Dedifferentiated amniotic fluid mesenchymal stem cell (primary cell): ENCODE data around the gene C1orf226.

Experiments
- DNase-seq: peaks from one replicate; pipeline ENCODE4 v3.0.0-alpha.2; 2016; ENCODE audit errors: extremely low spot score

The C1orf226 gene

GRCh38 chr1:162385280-162385623 lies 3.7 kb downstream of the C1orf226 start:
- no peak for DNase-seq

GRCh38 chr1:162385702-162386101 lies 4.2 kb downstream of the C1orf226 start:
- DNase-seq, result no peak

- no peak for DNase-seq
Measured at GRCh38 chr1:162386292-162387225, 5.0 kb downstream of the C1orf226 start.

- no peak for DNase-seq
Measured at GRCh38 chr1:162387226-162388082, 5.9 kb downstream of the C1orf226 start.

GRCh38 chr1:162388083-162388594 lies 6.6 kb downstream of the C1orf226 start:
- DNase-seq, result no peak

- DNase-seq, result no peak
Measured at GRCh38 chr1:162388615-162389014, 7.1 kb downstream of the C1orf226 start.

- no peak for DNase-seq
Measured at GRCh38 chr1:162389021-162389818, 7.7 kb downstream of the C1orf226 start.

- DNase-seq, result no peak
Measured at GRCh38 chr1:162389971-162390370, 8.4 kb downstream of the C1orf226 start.

GRCh38 chr1:162390396-162391185 lies 9.1 kb downstream of the C1orf226 start:
- DNase-seq, result no peak

- peak; percentile 63 for DNase-seq
Measured at GRCh38 chr1:162391790-162392563, 10.4 kb downstream of the C1orf226 start.

GRCh38 chr1:162396201-162396906 lies 14.8 kb downstream of the C1orf226 start:
- DNase-seq, result no peak

GRCh38 chr1:162397039-162397448 lies 15.5 kb downstream of the C1orf226 start:
- no peak for DNase-seq

- DNase-seq, result no peak
Measured at GRCh38 chr1:162397943-162398560, 16.5 kb downstream of the C1orf226 start.

- no peak for DNase-seq
Measured at GRCh38 chr1:162398999-162399580, 17.6 kb downstream of the C1orf226 start.

- no peak for DNase-seq
Measured at GRCh38 chr1:162400790-162401355, 19.3 kb downstream of the C1orf226 start.

- DNase-seq, result peak; percentile 34
Measured at GRCh38 chr1:162404550-162405160, 23.1 kb downstream of the C1orf226 start.

- DNase-seq, result no peak
Measured at GRCh38 chr1:162405800-162406199, 24.3 kb downstream of the C1orf226 start.

GRCh38 chr1:162406811-162407210 lies 25.3 kb downstream of the C1orf226 start:
- DNase-seq, result no peak
